GM19468 (cell line): ENCODE results near the gene ZSWIM6.
A peak's percentile ranks its signal among the peaks of the same experiment; 100 is the strongest.

Source experiments
- ATAC-seq: cut with Tn5 transposase; IDR thresholded peaks from one replicate; pipeline ENCODE4 v1.9.1; 2021; ENCODE audit warnings: mild to moderate bottlenecking, moderate library complexity, moderate number of reproducible peaks; ENCODE audit not compliant: unreplicated experiment; ENCODE audit errors: extremely low read depth

The ZSWIM6 gene

GRCh38 chr5:61519728-61520277 is 187.7 kb downstream of the ZSWIM6 start:
- no peak for ATAC-seq

- ATAC-seq, result no peak
Measured at GRCh38 chr5:61523073-61523472, 191.0 kb downstream of the ZSWIM6 start.

- ATAC-seq, result no peak
Measured at GRCh38 chr5:61523997-61524396, 191.9 kb downstream of the ZSWIM6 start.

- ATAC-seq, result no peak
Measured at GRCh38 chr5:61525512-61526206, 193.6 kb downstream of the ZSWIM6 start.

GRCh38 chr5:61526207-61526519 is 194.1 kb downstream of the ZSWIM6 start:
- no peak for ATAC-seq

DNA sequence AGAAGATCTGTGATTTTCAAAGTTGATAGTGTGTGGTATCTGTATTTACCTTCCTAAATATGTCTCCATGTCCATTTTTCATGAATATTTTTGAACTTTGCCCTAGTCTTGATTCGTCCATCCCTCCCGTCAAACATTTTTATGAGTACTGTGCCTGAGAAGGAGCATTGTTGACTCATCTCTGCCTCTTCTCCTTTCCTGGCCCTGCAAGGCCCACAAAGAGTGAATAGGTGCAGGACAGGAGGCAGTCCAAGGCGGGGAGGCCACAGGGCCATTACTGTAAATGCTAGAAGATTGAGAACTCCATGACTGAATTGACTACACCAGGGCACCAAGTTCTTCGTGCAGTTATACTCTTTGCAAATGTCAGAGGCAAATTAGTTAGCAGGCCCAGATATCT is 200.9 kb downstream of the ZSWIM6 start:
- no peak for ATAC-seq

- peak; percentile 81 for ATAC-seq
Measured at GRCh38 chr5:61534481-61535267, 202.6 kb downstream of the ZSWIM6 start.

DNA sequence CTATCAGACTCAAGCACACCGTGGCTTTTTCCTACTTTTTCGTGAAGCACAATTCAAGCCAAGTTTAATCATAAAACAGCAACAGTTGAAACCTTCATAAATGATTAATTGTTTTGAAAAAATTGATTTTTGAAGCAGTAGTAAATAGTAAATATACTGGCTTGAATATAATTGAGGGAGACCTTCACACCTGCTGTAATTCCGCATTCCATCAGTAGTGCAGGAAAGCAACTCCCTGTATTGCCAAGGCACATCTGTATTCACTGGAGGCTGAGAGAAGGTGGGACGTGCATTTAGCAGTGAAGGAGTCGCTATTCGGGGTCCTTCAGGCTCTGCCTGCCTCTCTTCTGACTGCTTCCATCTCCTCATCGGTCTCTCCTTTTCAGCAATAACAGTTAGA is 203.8 kb downstream of the ZSWIM6 start:
- ATAC-seq, result no peak

GRCh38 chr5:61536922-61537321 is 204.9 kb downstream of the ZSWIM6 start:
- no peak for ATAC-seq

- ATAC-seq, result no peak
Measured at GRCh38 chr5:61538722-61539501, 206.9 kb downstream of the ZSWIM6 start.

DNA sequence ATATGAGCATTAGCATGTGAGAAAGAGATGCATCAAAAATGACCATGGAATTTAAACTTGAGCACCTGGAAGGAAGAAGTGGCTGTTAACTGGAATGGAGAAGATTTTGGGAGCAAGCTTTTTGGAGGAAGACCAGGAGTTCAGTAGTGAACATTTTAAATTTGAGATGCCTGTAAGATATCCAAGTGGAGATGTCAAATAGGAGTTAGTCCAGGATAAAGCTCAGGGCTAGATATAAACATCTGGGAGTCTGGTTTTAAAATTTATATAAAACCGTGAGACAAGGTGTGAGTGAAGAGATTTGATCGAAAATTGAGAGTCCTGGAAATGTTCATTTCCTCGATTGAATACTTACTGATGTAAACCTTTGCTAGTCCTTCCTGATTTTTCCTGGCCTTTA is 217.5 kb downstream of the ZSWIM6 start:
- no peak for ATAC-seq

GRCh38 chr5:61551637-61552313 is 219.7 kb downstream of the ZSWIM6 start:
- ATAC-seq, result no peak

DNA sequence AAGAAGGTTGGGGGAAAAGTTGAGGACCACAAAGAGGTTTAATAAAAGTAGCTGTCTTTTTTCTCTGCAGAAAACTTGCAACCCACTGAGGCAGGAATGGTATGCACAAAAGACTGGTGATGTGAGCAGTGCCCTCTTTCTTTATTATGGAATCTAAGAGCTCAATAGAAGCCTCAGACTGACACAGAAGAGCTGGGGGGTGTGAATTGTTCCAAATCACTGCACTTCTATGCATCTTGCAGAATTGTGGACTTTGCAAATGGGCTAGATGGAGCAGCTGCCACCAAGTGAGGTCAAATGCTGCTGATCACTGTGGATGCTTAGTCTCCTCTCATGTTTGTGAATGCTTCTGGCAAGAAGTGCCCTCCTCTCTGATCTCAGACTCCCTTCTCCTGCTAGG is 227.1 kb downstream of the ZSWIM6 start:
- ATAC-seq, result no peak

- ATAC-seq, result no peak
Measured at GRCh38 chr5:61559722-61560121, 227.7 kb downstream of the ZSWIM6 start.

DNA sequence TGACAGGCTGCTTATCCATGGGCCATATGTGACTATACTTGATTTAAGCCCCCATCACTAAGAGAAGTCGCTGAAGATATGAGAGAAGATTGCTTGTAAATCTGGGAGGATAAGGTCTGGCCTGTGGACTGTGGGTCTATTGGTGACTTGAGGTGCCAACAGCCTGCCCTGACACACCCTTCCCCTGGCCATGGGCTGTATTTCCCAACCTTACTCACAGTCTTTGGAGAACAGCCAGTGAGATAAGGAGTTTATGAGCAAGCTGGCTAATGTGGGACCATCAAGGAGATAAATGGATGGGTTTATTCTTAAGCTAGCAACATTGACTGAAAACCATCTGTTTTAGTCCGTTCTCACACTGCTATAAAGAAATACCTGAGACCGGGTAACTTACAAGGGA is 231.3 kb downstream of the ZSWIM6 start:
- no peak for ATAC-seq

DNA sequence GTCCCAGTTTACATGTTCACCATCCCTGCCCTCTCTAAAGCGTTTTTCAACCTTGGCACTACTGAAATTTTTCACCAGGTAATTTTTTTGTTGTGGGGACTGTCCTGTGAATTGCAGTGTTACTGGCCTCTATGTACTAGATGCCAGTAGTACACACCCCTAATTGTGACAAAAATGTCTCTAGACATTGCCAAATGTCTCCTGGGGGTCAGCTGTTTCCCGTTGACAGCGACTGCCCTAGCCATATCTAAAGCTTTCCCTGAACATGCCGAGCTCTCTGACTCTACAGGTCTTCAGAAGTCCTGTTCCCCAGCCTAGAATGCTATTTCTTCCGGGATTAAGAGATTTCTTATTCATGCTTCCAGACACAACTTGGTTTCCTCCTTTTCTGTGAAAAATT is 235.3 kb downstream of the ZSWIM6 start:
- ATAC-seq, result no peak

- no peak for ATAC-seq
Measured at GRCh38 chr5:61569353-61569752, 237.3 kb downstream of the ZSWIM6 start.

GRCh38 chr5:61570767-61571166 is 238.7 kb downstream of the ZSWIM6 start:
- ATAC-seq, result no peak

DNA sequence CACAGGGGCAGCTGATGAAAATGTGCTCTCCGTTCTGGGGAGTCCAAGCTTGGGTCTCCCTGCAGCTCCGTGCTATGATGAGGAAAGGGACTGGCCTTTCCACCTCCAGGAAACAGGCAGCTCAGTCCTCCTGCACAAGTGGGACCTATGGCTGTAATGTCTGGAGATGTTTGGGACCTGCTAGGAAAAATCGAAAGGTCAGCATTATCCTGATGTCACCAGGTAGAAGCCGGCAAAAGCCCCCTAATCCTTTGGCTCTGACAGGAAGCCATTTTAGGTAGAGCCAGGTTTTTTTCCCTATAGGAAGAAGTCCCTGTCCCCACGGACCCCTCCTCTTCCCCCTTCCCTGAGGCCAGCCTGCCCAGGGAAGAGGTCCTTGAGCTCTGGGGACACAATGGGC is 240.9 kb downstream of the ZSWIM6 start:
- ATAC-seq, result no peak

- no peak for ATAC-seq
Measured at GRCh38 chr5:61575103-61575502, 243.0 kb downstream of the ZSWIM6 start.
